OCI-LY1 (cell line): ENCODE data around the gene PIK3R4.

Experiments
- EZH2 ChIP-seq: fragments of 200-600 bp; sonication (generic), shearing (Covaris generic); IDR thresholded peaks from 2 replicates; pipeline ENCODE4 v1.8.0; 2017; ENCODE audit warnings: borderline replicate concordance, mixed run types, mild to moderate bottlenecking, antibody characterized with exemption, low read length, moderate library complexity, mixed read lengths
- TF ChIP-seq, protein P1 (sequence below): fragments of 200-600 bp; sonication (generic), shearing (Covaris generic); IDR thresholded peaks from 2 replicates; pipeline ENCODE4 v1.5.1; 2017; ENCODE audit warnings: mild to moderate bottlenecking, antibody characterized with exemption, low read length, moderate library complexity, mixed read lengths

GRCh38 chr3:130725746-130726145 lies 20.9 kb downstream of the PIK3R4 start:
- TF ChIP-seq, protein P1, sequence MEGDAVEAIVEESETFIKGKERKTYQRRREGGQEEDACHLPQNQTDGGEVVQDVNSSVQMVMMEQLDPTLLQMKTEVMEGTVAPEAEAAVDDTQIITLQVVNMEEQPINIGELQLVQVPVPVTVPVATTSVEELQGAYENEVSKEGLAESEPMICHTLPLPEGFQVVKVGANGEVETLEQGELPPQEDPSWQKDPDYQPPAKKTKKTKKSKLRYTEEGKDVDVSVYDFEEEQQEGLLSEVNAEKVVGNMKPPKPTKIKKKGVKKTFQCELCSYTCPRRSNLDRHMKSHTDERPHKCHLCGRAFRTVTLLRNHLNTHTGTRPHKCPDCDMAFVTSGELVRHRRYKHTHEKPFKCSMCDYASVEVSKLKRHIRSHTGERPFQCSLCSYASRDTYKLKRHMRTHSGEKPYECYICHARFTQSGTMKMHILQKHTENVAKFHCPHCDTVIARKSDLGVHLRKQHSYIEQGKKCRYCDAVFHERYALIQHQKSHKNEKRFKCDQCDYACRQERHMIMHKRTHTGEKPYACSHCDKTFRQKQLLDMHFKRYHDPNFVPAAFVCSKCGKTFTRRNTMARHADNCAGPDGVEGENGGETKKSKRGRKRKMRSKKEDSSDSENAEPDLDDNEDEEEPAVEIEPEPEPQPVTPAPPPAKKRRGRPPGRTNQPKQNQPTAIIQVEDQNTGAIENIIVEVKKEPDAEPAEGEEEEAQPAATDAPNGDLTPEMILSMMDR: no peak
- no peak for TF ChIP-seq EZH2
